AG20443 (cell line): ENCODE data around the gene KRTAP10-2.
"Not testable (repeated sequence)": the region's sequence is repeated elsewhere in the genome, so short reads cannot be mapped to it uniquely, and the experiment has no call there.

Source experiments
- DNase-seq: peaks from one replicate; pipeline ENCODE4 v3.0.0; 2012; ENCODE audit warnings: low spot score, mixed read lengths

Gene KRTAP10-2

GRCh38 chr21:44567481-44568171 lies 16.3 kb upstream of the KRTAP10-2 start:
- no peak for DNase-seq

GRCh38 chr21:44566403-44566802 lies 15.1 kb upstream of the KRTAP10-2 start:
- DNase-seq, result no peak

- no peak for DNase-seq
These were observed 13.7 kb upstream of the KRTAP10-2 start for GRCh38 chr21:44564886-44565598.

DNA sequence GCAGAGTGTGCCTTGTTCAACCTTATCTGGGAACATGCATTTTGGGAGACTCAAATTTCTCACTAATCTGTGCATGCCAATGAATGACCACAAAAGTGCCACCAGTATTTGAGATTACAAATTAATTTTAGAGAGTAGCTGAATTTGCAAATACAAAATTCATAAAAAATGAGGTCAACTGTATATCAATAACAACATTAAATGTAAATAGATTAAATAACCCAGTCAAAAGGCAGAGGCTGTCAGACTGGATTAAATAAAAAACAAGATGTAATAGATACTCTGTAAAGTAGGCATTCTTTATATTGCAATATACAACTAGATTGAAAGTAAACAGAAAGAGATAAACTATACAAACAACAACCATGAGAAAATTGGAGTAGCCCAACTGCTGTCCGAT lies 12.8 kb upstream of the KRTAP10-2 start:
- no peak for DNase-seq

- no peak for DNase-seq
These were observed 7.4 kb upstream of the KRTAP10-2 start, which contains the start of gene KRTAP10-3 for GRCh38 chr21:44558695-44559094. Gene KRTAP10-3, minus strand, starts transcription at chr21:44558795. Its CDS starts 80 bp downstream, at chr21:44558715.

DNA sequence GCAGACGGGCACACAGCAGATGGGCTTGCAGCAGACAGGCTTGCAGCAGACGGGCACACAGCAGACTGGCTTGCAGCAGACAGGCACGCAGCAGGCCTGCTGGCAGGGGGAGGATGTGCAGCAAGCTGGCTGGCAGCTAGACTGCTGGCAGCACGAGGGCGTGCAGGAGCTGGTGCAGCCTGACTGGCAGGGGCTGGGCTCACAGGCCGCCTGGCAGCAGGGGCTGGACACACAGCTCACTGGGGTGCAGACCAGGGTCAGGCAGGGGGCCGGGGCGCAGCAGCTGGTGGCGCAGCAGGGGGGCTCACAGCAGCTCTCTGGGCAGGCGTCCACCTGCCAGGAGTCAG lies 7.0 kb upstream of the KRTAP10-2 start:
- DNase-seq, result not testable (repeated sequence)

- DNase-seq, result no peak
These were observed 6.4 kb upstream of the KRTAP10-2 start for GRCh38 chr21:44557491-44558328.

GRCh38 chr21:44556879-44557278 lies 5.6 kb upstream of the KRTAP10-2 start:
- no peak for DNase-seq

DNA sequence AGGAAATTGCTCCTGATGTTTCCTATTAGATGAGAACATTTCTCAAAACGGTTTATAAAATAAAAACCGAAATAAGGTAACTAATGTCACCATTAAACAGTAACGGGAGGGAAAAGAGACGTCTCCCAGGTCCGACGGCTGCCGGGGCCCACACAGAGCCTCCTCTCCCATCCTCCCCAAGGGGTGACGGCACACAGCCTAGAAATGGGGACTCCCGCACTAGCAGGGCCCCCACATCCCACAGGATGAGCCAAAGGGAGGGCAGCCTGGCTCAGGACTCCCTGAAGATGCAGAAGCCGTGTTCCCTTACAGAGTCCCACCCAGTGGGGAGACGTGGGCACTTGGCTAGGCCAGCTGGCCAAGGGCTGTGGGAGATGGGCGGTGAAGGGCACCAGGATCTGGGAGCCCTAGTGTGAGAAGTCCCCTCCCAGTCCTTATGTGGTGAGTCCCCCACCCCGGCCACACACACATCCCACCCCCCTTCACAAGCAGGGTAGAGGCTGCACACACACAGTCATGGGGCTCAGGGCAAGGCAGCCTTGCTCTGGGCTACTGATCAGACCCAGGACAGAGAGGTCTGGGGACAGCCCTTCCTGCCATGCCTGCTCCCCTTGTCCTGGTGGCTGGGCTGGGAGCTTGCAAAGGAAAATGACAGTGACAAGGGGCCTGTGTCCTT lies 4.0 kb upstream of the KRTAP10-2 start:
- no peak for DNase-seq

- no peak for DNase-seq
These were observed 1.4 kb upstream of the KRTAP10-2 start for GRCh38 chr21:44552681-44553080.

DNA sequence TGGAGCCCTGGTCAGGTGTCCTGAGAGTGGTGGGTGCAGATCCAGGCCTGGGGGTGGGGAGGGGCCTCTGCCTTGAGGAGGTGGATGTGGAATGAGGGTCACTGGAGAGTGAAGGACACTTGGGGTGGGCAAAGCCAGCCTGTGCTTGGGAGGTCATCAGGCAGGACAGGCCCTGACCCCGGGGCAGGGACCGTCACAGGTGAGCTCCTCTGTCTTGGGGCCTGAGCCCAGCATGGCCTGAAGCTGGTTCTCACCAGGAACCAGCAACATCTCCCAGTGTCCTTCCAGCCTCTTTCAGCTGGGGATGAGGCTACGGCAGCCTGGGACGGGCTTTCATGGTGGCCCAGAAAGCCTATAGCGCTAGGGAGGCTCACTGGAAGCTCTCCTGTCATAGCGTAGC lies 831 bp upstream of the KRTAP10-2 start:
- DNase-seq, result no peak

- DNase-seq, result no peak
These were observed 498 bp downstream of the KRTAP10-2 start for GRCh38 chr21:44550807-44551206.

DNA sequence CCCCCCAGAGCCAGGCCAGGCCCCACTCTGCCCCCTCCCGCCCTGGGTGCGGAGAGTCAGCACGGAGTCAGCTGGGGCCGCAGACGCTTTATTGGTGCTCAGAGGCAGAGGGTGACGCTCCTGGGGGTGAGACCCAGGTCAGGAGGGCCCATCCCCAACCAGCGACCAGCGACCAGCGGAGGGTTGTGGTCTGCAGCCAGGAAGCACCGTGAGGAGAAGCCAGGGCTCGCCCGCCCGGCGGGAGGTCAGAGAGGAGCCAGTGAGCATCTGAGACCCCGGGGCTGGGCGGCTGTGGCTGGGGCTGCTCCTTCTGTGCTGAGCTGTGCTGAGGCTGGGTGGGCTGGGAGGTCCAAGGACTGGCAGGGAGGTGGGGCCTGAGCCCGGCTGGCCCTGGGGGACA lies 1.0 kb downstream of the KRTAP10-2 start:
- not testable (repeated sequence) for DNase-seq

GRCh38 chr21:44549525-44550211 lies 1.6 kb downstream of the KRTAP10-2 start:
- DNase-seq, result no peak

- no peak for DNase-seq
These were observed 2.4 kb downstream of the KRTAP10-2 start for GRCh38 chr21:44548922-44549321.

- no peak for DNase-seq
These were observed 2.9 kb downstream of the KRTAP10-2 start for GRCh38 chr21:44548381-44548780.

DNA sequence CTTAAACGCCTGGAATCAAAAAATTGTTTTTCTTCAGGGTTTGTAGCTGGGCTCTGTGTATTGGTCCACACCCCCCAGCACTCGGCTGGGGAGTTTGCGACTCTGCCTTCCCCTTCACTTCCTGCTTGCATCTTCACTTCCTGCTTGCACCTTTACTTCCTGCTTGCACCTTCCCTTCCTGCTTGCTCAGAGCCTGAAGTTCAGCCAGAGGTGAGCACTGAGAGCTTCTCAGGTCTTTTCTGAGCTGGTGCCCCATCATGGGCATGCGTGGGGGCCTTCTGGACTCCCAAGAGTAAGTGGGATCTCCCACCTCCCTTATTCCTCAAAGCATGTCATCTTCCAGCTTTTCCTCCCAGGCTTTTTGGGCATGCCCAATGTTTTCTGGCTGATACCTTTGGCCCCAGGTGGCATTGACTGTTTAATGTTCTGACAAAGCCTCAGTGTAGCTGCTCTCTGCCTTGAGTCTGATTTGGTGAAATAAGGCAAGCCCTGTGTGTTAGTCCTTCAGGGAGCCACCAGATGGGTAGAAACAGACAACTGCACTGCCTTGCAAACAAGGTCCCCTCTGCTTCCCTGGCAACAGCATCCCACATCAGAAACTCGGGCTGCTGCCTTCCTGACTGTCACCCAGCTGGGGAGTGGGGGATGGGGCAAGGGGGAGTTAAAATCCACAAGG lies 3.5 kb downstream of the KRTAP10-2 start:
- no peak for DNase-seq

GRCh38 chr21:44544566-44544965 lies 6.7 kb downstream of the KRTAP10-2 start:
- no peak for DNase-seq

DNA sequence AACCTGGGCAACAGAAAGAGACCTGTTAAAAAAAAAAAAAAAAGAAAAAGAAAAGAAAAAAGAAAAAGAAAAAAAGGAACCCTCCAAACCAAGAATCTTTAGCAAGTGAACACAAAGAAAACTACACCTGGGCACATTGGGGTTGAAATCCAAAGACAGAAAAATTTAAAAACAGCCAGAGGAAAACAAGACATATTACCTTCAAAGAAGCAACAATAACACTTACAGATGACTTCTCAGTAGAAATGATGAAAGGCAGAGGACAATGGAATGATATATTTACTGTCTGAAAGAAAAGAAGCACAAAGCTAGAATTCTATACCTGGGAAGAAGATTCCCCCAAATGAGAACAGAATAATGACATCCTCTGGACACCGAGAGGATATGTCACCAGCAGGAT lies 8.6 kb downstream of the KRTAP10-2 start:
- DNase-seq, result no peak

GRCh38 chr21:44540741-44541288 lies 10.5 kb downstream of the KRTAP10-2 start:
- no peak for DNase-seq
